ENCODE measurements around the gene USP48. TPM values are rescaled to one million over a fixed set of nuclear protein-coding genes. Genes with fewer than 3 reads are reported as not detected.

Gene USP48
- total and polyA plus RNA-seq, 2 of the 13 experiments (the other 11 are each of a cell fraction or from before 2014, with no cell fraction given) = 30.4 to 30.7 TPM

DNA sequence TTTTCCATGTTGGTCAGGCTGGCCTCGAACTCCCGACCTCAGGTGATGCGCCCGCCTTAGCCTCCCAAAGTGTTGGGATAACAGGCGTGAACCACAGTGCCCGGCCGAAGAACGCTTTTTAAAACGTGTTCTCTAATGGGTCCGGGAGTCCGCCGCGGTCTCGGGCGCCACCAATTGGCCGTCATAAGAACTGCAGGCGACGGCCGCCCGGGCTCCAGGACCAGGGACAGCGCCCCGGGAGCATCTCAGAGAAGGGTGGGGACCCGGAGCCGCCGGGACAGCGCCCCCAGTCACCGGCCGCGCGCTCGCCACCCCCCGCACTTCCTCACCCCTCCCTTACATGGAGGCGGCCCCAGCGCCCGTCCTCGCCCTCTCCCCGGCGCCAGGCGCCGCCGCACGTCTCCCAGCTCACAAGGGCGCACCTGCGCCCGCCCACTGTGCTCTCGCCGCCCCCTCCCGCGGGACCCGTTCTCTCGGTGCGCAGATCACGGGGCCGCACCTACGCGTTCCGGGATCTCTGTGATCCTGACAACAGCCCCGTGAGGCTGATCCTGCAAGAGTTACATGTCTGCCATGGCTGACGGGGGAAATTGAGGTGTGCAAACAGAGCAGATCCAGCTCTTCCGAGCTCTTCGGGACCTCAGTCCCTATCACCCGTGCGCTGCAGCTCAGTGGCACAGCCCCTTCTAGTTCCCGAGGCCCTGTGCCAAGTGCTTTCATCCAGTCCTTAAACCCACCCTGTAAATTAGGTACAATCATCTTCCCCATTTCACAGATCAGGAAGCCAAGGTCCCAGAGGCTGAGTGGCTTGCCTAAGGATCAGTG, 123.6 kb downstream of the USP48 start (continued):
- TF ChIP-seq, protein P1, sequence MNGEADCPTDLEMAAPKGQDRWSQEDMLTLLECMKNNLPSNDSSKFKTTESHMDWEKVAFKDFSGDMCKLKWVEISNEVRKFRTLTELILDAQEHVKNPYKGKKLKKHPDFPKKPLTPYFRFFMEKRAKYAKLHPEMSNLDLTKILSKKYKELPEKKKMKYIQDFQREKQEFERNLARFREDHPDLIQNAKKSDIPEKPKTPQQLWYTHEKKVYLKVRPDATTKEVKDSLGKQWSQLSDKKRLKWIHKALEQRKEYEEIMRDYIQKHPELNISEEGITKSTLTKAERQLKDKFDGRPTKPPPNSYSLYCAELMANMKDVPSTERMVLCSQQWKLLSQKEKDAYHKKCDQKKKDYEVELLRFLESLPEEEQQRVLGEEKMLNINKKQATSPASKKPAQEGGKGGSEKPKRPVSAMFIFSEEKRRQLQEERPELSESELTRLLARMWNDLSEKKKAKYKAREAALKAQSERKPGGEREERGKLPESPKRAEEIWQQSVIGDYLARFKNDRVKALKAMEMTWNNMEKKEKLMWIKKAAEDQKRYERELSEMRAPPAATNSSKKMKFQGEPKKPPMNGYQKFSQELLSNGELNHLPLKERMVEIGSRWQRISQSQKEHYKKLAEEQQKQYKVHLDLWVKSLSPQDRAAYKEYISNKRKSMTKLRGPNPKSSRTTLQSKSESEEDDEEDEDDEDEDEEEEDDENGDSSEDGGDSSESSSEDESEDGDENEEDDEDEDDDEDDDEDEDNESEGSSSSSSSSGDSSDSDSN (CRISPR knock-in tag; IDR thresholded peaks at IDR 0.05) = peak; percentile 68
- TF ChIP-seq ZNF772 (CRISPR knock-in tag; IDR thresholded peaks at IDR 0.05) (peak; percentile 97), TBX3 (IDR thresholded peaks at IDR 0.05; ENCODE audit: borderline replicate concordance) (no peak), NKX3-1 (CRISPR knock-in tag; IDR thresholded peaks at IDR 0.05) (peak; percentile 99), GATAD1 (CRISPR knock-in tag; IDR thresholded peaks at IDR 0.05) (peak; percentile 80), SRY (CRISPR knock-in tag; IDR thresholded peaks at IDR 0.05) (peak; percentile 99), TMF1 (CRISPR knock-in tag; IDR thresholded peaks at IDR 0.05; ENCODE audit: low read depth) (peak; percentile 94), ZNF737 (CRISPR knock-in tag; IDR thresholded peaks at IDR 0.05; ENCODE audit: borderline replicate concordance) (no peak), ZNF790 (CRISPR knock-in tag; IDR thresholded peaks at IDR 0.05; ENCODE audit: borderline replicate concordance) (peak; percentile 97; the same call in 1 of the 2 replicates), PCBP2 (optimal IDR thresholded peaks at IDR 0.05; ENCODE audit: low read depth, low read length, poor library complexity, severe bottlenecking) (no peak), ZNF562 (CRISPR knock-in tag; IDR thresholded peaks at IDR 0.05; ENCODE audit: borderline replicate concordance) (peak; percentile 43; the same call in 1 of the 2 replicates), ZNF484 (CRISPR knock-in tag; IDR thresholded peaks at IDR 0.05; ENCODE audit: borderline replicate concordance, low read depth) (peak; percentile 91; the same call in 1 of the 2 replicates), CEBPG (CRISPR knock-in tag; IDR thresholded peaks at IDR 0.05) (peak; percentile 36; the same call in 1 of the 2 replicates), SALL1 (CRISPR knock-in tag; IDR thresholded peaks at IDR 0.05) (peak; percentile 98), NFIB (CRISPR knock-in tag; IDR thresholded peaks at IDR 0.05; ENCODE audit: borderline replicate concordance) (0 out of 2 replicates have a peak, but pooled peaks have one; percentile 73), ZNF552 (CRISPR knock-in tag; IDR thresholded peaks at IDR 0.05; ENCODE audit: borderline replicate concordance) (peak; percentile 72; the same call in 1 of the 2 replicates), ZNF788 (CRISPR knock-in tag; IDR thresholded peaks at IDR 0.05; ENCODE audit: borderline replicate concordance) (peak; percentile 87; the same call in 1 of the 2 replicates), ZSCAN12 (CRISPR knock-in tag; IDR thresholded peaks at IDR 0.05) (peak; percentile 99)
- TF ChIP-seq, protein P2, sequence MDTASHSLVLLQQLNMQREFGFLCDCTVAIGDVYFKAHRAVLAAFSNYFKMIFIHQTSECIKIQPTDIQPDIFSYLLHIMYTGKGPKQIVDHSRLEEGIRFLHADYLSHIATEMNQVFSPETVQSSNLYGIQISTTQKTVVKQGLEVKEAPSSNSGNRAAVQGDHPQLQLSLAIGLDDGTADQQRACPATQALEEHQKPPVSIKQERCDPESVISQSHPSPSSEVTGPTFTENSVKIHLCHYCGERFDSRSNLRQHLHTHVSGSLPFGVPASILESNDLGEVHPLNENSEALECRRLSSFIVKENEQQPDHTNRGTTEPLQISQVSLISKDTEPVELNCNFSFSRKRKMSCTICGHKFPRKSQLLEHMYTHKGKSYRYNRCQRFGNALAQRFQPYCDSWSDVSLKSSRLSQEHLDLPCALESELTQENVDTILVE (CRISPR knock-in tag; IDR thresholded peaks at IDR 0.05) = peak; percentile 97
- TF ChIP-seq, protein P3, sequence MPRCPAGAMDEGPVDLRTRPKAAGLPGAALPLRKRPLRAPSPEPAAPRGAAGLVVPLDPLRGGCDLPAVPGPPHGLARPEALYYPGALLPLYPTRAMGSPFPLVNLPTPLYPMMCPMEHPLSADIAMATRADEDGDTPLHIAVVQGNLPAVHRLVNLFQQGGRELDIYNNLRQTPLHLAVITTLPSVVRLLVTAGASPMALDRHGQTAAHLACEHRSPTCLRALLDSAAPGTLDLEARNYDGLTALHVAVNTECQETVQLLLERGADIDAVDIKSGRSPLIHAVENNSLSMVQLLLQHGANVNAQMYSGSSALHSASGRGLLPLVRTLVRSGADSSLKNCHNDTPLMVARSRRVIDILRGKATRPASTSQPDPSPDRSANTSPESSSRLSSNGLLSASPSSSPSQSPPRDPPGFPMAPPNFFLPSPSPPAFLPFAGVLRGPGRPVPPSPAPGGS (CRISPR knock-in tag; IDR thresholded peaks at IDR 0.05) = peak; percentile 48
- TF ChIP-seq, protein P4, sequence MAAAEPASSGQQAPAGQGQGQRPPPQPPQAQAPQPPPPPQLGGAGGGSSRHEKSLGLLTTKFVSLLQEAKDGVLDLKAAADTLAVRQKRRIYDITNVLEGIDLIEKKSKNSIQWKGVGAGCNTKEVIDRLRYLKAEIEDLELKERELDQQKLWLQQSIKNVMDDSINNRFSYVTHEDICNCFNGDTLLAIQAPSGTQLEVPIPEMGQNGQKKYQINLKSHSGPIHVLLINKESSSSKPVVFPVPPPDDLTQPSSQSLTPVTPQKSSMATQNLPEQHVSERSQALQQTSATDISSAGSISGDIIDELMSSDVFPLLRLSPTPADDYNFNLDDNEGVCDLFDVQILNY (CRISPR knock-in tag; conservative IDR thresholded peaks at IDR 0.05) = peak; percentile 85
- TF ChIP-seq, protein P5, sequence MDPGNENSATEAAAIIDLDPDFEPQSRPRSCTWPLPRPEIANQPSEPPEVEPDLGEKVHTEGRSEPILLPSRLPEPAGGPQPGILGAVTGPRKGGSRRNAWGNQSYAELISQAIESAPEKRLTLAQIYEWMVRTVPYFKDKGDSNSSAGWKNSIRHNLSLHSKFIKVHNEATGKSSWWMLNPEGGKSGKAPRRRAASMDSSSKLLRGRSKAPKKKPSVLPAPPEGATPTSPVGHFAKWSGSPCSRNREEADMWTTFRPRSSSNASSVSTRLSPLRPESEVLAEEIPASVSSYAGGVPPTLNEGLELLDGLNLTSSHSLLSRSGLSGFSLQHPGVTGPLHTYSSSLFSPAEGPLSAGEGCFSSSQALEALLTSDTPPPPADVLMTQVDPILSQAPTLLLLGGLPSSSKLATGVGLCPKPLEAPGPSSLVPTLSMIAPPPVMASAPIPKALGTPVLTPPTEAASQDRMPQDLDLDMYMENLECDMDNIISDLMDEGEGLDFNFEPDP (CRISPR knock-in tag; conservative IDR thresholded peaks at IDR 0.05) = 0 out of 2 replicates have a peak, but pooled peaks have one; percentile 78
